WTC11 (cell line): Measurements from ENCODE around the gene C16orf90.

Experiments used
- ATF2 ChIP-seq: sonication (generic); formaldehyde crosslinking; IDR thresholded peaks from 2 replicates; pipeline ENCODE4 v1.8.1; 2022; ENCODE audit warnings: low read depth, missing genetic modification reagents, borderline replicate concordance
- CREB1 ChIP-seq: sonication (generic); formaldehyde crosslinking; IDR thresholded peaks from 2 replicates; pipeline ENCODE4 v1.8.0; 2023; ENCODE audit warnings: mild to moderate bottlenecking, missing genetic modification reagents
- E2F4 ChIP-seq: sonication (generic); formaldehyde crosslinking; IDR thresholded peaks from 2 replicates; pipeline ENCODE4 v1.8.1; 2022; ENCODE audit warnings: low read depth, mild to moderate bottlenecking, moderate library complexity, missing genetic modification reagents, borderline replicate concordance
- ELF4 ChIP-seq: sonication (generic); formaldehyde crosslinking; IDR thresholded peaks from 2 replicates; pipeline ENCODE4 v1.8.1; 2022; ENCODE audit warnings: low read depth, mild to moderate bottlenecking, moderate library complexity, missing genetic modification reagents
- JUN ChIP-seq: sonication (generic); formaldehyde crosslinking; IDR thresholded peaks from 2 replicates; pipeline ENCODE4 v1.8.0; 2023; ENCODE audit warnings: mild to moderate bottlenecking, missing genetic modification reagents
- SP1 ChIP-seq: sonication (generic); formaldehyde crosslinking; conservative IDR thresholded peaks from 2 replicates; pipeline ENCODE4 v1.8.1; 2022; ENCODE audit warnings: missing genetic modification reagents
- USF2 ChIP-seq: sonication (generic); formaldehyde crosslinking; IDR thresholded peaks from 2 replicates; pipeline ENCODE4 v1.8.1; 2023; ENCODE audit warnings: mild to moderate bottlenecking, missing genetic modification reagents, moderate library complexity
- TF ChIP-seq, protein P1 (sequence below): fragments of 200-600 bp; IDR thresholded peaks from 2 replicates; pipeline ENCODE4 v1.8.0; 2022; ENCODE audit warnings: antibody characterized with exemption
- TF ChIP-seq, protein P2 (sequence below): sonication (generic); formaldehyde crosslinking; IDR thresholded peaks from 2 replicates; pipeline ENCODE4 v1.8.1; 2023; ENCODE audit warnings: mild to moderate bottlenecking, missing genetic modification reagents, moderate library complexity

DNA sequence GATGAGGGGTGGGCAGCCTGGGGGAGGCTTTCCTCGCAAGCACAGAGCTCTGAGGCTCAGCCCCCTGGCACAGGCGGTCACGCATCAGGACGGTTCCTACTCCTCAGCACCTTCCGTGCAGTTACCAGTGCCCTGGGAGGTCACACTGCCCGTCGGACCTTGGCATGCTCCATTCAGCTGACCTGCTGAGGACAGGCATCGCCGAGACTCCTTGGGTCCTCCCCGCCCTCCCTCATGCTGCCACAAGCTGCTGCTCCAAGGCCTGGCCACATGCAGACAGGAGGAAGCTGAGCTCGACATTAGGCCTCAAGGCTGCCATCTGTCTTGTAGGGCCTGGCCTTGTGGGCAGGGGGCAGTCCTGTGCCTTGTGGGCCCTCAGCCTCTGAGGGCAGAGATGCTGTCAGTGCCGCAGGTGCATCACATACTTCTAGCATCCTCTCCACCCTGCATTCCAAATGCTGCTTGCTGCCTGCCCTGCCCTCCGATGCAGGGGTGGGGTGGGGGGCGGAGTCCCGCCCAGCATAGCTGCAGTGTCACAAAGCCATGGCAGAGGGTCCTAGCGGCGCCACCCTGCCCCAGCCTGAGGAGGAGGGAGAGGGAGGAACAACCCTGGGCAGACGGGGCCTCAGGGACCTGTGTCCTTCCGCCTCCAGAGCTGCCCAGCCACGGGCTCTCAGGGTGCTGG is 9.3 kb downstream of the C16orf90 start:
- TF ChIP-seq, protein P1, sequence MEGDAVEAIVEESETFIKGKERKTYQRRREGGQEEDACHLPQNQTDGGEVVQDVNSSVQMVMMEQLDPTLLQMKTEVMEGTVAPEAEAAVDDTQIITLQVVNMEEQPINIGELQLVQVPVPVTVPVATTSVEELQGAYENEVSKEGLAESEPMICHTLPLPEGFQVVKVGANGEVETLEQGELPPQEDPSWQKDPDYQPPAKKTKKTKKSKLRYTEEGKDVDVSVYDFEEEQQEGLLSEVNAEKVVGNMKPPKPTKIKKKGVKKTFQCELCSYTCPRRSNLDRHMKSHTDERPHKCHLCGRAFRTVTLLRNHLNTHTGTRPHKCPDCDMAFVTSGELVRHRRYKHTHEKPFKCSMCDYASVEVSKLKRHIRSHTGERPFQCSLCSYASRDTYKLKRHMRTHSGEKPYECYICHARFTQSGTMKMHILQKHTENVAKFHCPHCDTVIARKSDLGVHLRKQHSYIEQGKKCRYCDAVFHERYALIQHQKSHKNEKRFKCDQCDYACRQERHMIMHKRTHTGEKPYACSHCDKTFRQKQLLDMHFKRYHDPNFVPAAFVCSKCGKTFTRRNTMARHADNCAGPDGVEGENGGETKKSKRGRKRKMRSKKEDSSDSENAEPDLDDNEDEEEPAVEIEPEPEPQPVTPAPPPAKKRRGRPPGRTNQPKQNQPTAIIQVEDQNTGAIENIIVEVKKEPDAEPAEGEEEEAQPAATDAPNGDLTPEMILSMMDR = no peak
- TF ChIP-seq USF2 (CRISPR knock-in tag) (no peak), CREB1 (CRISPR knock-in tag) (no peak), ELF4 (CRISPR knock-in tag) (no peak), E2F4 (CRISPR knock-in tag) (no peak), ATF2 (no peak), JUN (CRISPR knock-in tag) (no peak), SP1 (CRISPR knock-in tag) (no peak)
- TF ChIP-seq, protein P2, sequence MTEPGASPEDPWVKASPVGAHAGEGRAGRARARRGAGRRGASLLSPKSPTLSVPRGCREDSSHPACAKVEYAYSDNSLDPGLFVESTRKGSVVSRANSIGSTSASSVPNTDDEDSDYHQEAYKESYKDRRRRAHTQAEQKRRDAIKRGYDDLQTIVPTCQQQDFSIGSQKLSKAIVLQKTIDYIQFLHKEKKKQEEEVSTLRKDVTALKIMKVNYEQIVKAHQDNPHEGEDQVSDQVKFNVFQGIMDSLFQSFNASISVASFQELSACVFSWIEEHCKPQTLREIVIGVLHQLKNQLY (CRISPR knock-in tag) = no peak
